Measurements from ENCODE around the gene RXRA. TPM values are rescaled to one million over a fixed set of nuclear protein-coding genes. Genes with fewer than 3 reads are reported as not detected.

RXRA gene
- total and polyA plus RNA-seq, 2 of the 13 experiments (the other 11 are each of a cell fraction or from before 2014, with no cell fraction given): 18.9 to 29.2 TPM

DNA sequence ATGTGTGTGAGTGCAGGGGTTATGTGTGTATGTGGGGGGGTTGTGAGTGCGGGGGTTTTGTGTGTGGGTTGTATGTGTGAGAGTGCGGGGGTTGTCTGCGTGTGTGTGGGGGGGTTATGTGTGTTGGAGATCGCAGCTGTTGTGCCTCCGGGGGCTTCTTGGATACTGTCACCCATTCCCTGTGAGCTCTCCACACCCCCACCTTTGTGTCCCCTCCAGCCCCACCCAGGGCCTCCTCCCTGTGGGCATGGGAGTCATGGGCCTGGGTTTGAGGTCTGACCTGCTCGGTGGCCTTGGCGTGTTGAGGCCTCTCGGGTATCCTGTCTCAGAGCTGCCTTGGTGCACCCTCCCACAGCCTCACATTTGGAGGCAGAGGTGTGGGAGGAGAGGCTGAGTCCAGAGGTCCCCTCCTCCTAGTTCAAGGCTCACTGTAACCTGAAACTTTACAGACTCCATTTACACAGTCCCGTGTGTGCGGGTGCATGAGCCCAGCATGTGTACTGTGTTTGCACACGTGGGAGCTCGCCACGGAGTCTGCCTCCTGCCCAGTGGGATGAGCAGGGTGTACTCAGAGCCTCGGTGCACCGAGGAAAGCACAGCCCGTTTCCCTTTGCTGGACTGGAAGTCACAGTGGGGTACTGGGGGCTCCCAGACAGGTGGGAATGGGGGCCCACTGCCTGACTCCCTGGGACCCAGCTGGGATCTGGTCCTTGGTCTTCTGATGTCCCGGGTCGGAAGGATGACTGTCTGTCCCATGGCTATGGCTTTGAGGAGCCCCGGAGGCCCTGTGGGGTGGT, 43.4 kb downstream of the RXRA start (continued):
- TF ChIP-seq ZFP1 (CRISPR knock-in tag; IDR thresholded peaks at IDR 0.05) (no peak), NPAS2 (CRISPR knock-in tag; IDR thresholded peaks at IDR 0.05; ENCODE audit: borderline replicate concordance) (no peak), ZSCAN9 (CRISPR knock-in tag; IDR thresholded peaks at IDR 0.05; ENCODE audit: borderline replicate concordance) (no peak), SMAD3 (CRISPR knock-in tag; IDR thresholded peaks at IDR 0.05) (no peak), SRSF9 (IDR thresholded peaks at IDR 0.05; ENCODE audit: borderline replicate concordance, insufficient read depth, low read depth, low read length, poor library complexity, severe bottlenecking) (no peak), TBX2 (CRISPR knock-in tag; IDR thresholded peaks at IDR 0.05; ENCODE audit: borderline replicate concordance) (peak; percentile 36; the same call in 1 of the 2 replicates), CHD4 (IDR thresholded peaks at IDR 0.05; ENCODE audit: borderline replicate concordance, low read length) (no peak), CREM (IDR thresholded peaks at IDR 0.05) (no peak), CREM (CRISPR knock-in tag; IDR thresholded peaks at IDR 0.05) (no peak), MBNL3 (CRISPR knock-in tag; conservative IDR thresholded peaks at IDR 0.05) (no peak), RBAK (CRISPR knock-in tag; IDR thresholded peaks at IDR 0.05) (no peak), ZNF17 (CRISPR knock-in tag; IDR thresholded peaks at IDR 0.05) (no peak), RFX3 (CRISPR knock-in tag; IDR thresholded peaks at IDR 0.05) (no peak), REXO4 (CRISPR knock-in tag; IDR thresholded peaks at IDR 0.05; ENCODE audit: borderline replicate concordance) (no peak), ZC3H4 (CRISPR knock-in tag; IDR thresholded peaks at IDR 0.05; ENCODE audit: borderline replicate concordance) (no peak), ZNF496 (CRISPR knock-in tag; IDR thresholded peaks at IDR 0.05; ENCODE audit: insufficient replicate concordance) (no peak), ZNF20 (CRISPR knock-in tag; IDR thresholded peaks at IDR 0.05) (no peak), ZNF18 (CRISPR knock-in tag; IDR thresholded peaks at IDR 0.05; ENCODE audit: insufficient replicate concordance) (no peak), CEBPB (IDR thresholded peaks at IDR 0.05; ENCODE audit: borderline replicate concordance, low read depth, low read length) (no peak), ZBTB1 (CRISPR knock-in tag; IDR thresholded peaks at IDR 0.05; ENCODE audit: borderline replicate concordance) (no peak), ZNF367 (CRISPR knock-in tag; IDR thresholded peaks at IDR 0.05; ENCODE audit: borderline replicate concordance) (no peak), LBX2 (CRISPR knock-in tag; IDR thresholded peaks at IDR 0.05; ENCODE audit: borderline replicate concordance) (no peak), GZF1 (CRISPR knock-in tag; IDR thresholded peaks at IDR 0.05) (0 out of 2 replicates have a peak, but pooled peaks have one; percentile 36), GTF2F1 (IDR thresholded peaks at IDR 0.05; ENCODE audit: low read length) (no peak), DNMT1 (CRISPR knock-in tag; IDR thresholded peaks at IDR 0.05) (no peak)
- TF ChIP-seq, protein P1, sequence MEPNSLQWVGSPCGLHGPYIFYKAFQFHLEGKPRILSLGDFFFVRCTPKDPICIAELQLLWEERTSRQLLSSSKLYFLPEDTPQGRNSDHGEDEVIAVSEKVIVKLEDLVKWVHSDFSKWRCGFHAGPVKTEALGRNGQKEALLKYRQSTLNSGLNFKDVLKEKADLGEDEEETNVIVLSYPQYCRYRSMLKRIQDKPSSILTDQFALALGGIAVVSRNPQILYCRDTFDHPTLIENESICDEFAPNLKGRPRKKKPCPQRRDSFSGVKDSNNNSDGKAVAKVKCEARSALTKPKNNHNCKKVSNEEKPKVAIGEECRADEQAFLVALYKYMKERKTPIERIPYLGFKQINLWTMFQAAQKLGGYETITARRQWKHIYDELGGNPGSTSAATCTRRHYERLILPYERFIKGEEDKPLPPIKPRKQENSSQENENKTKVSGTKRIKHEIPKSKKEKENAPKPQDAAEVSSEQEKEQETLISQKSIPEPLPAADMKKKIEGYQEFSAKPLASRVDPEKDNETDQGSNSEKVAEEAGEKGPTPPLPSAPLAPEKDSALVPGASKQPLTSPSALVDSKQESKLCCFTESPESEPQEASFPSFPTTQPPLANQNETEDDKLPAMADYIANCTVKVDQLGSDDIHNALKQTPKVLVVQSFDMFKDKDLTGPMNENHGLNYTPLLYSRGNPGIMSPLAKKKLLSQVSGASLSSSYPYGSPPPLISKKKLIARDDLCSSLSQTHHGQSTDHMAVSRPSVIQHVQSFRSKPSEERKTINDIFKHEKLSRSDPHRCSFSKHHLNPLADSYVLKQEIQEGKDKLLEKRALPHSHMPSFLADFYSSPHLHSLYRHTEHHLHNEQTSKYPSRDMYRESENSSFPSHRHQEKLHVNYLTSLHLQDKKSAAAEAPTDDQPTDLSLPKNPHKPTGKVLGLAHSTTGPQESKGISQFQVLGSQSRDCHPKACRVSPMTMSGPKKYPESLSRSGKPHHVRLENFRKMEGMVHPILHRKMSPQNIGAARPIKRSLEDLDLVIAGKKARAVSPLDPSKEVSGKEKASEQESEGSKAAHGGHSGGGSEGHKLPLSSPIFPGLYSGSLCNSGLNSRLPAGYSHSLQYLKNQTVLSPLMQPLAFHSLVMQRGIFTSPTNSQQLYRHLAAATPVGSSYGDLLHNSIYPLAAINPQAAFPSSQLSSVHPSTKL (CRISPR knock-in tag; IDR thresholded peaks at IDR 0.05): peak; percentile 65
